PC-3 (cell line): ENCODE data around the gene FOS. TPM values are rescaled to one million over a fixed set of nuclear protein-coding genes. Genes with fewer than 3 reads are reported as not detected.

Source experiments
- ATAC-seq: fragments of 200-7000 bp; cut with Tn5 transposase; 2 replicates; pipeline ENCODE4 v1.9.1; 2020; ENCODE audit warnings: mild to moderate bottlenecking, moderate library complexity
- BruUV-seq: library from RNA; stranded (reverse); fragments of 400-500 nt; replicated peaks from 2 replicates; lab custom pipeline; 2021; lab: Mats Ljungman, UMichigan
- CTCF ChIA-PET: fragments of 300-600 bp; sonication (Branson Sonifier 250); formaldehyde crosslinking; loops from one replicate; lab custom pipeline; 2022; ENCODE audit warnings: antibody characterized with exemption; lab: Charles Lee
- POLR2A ChIA-PET: fragments of 300-600 bp; sonication (Branson Sonifier 250); formaldehyde crosslinking; loops from one replicate; lab custom pipeline; 2022; ENCODE audit warnings: antibody characterized with exemption; ENCODE audit not compliant: unreplicated experiment; lab: Charles Lee
- DNase-seq: peaks from one replicate; pipeline ENCODE4 v3.0.0-alpha.2; 2015
- H2AFZ ChIP-seq: fragments of 300-600 bp; sonication (generic); 2 replicates; pipeline ENCODE4 v1.6.0; 2016; ENCODE audit warnings: antibody characterized with exemption, low read length
- H3F3A ChIP-seq: fragments of 300-600 bp; sonication (generic); one replicate; pipeline ENCODE4 v1.6.0; 2017; ENCODE audit warnings: antibody characterized with exemption, low read length, control low read depth, mild to moderate bottlenecking; ENCODE audit not compliant: unreplicated experiment
- H3K27ac ChIP-seq: fragments of 300-600 bp; sonication (generic); 2 replicates; pipeline ENCODE4 v1.5.1; 2016; ENCODE audit warnings: mild to moderate bottlenecking, low read length
- H3K27me3 ChIP-seq: fragments of 300-600 bp; sonication (generic); 2 replicates; pipeline ENCODE4 v1.6.1; 2016; ENCODE audit warnings: low read length, mixed read lengths
- H3K36me3 ChIP-seq: fragments of 300-600 bp; sonication (generic); 2 replicates; pipeline ENCODE4 v1.6.1; 2016; ENCODE audit warnings: low read depth, mixed run types, low read length, mixed read lengths
- H3K4me1 ChIP-seq: fragments of 300-600 bp; sonication (generic); 2 replicates; pipeline ENCODE4 v1.5.1; 2016; ENCODE audit warnings: low read length; ENCODE audit not compliant: insufficient read depth
- H3K4me2 ChIP-seq: fragments of 300-600 bp; sonication (generic); 2 replicates; pipeline ENCODE4 v1.6.0; 2016; ENCODE audit warnings: low read length
- H3K4me3 ChIP-seq: fragments of 300-600 bp; sonication (generic); 2 replicates; pipeline ENCODE4 v1.5.1; 2016; ENCODE audit warnings: mild to moderate bottlenecking, low read length, mixed read lengths
- H3K79me2 ChIP-seq: fragments of 300-600 bp; sonication (generic); 2 replicates; pipeline ENCODE4 v1.6.1; 2017; ENCODE audit warnings: low read length, mixed read lengths
- H3K9ac ChIP-seq: fragments of 300-600 bp; sonication (generic); 2 replicates; pipeline ENCODE4 v1.6.0; 2016; ENCODE audit warnings: mild to moderate bottlenecking, low read length
- H3K9me2 ChIP-seq: fragments of 300-600 bp; sonication (generic); replicated peaks from 2 replicates; pipeline ENCODE4 v1.6.1; 2016; ENCODE audit warnings: mixed run types, low read length, mixed read lengths
- H3K9me3 ChIP-seq: fragments of 300-600 bp; sonication (generic); 2 replicates; pipeline ENCODE4 v1.6.1; 2016; ENCODE audit warnings: low read length, mixed read lengths
- H4K20me1 ChIP-seq: fragments of 300-600 bp; sonication (generic); 2 replicates; pipeline ENCODE4 v1.6.1; 2016; ENCODE audit warnings: low read length, mixed read lengths
- EZH2 ChIP-seq: fragments of 300-600 bp; sonication (generic); IDR thresholded peaks from one replicate; pipeline ENCODE4 v1.6.1; 2017; ENCODE audit warnings: antibody characterized with exemption, mild to moderate bottlenecking, low read length; ENCODE audit not compliant: unreplicated experiment
- EZH2phosphoT487 ChIP-seq: fragments of 300-600 bp; sonication (generic); IDR thresholded peaks from 2 replicates; pipeline ENCODE4 v1.6.1; 2018; ENCODE audit warnings: mild to moderate bottlenecking, antibody characterized with exemption, low read length, borderline replicate concordance
- intact Hi-C: fragments of 100-400 bp; cut with micrococcal nuclease; formaldehyde crosslinking; loops from 2 replicates; pipeline ENCODE4 v1.9.0; 2023
- total RNA-seq: library from RNA; depleted of rRNA; stranded (reverse); fragments of >200 nt; gene quantifications from 2 replicates; pipeline ENCODE4 v1.2.3, GENCODE V29; 2014
- TF ChIP-seq, protein P1 (sequence below): fragments of 300-600 bp; sonication (generic); conservative IDR thresholded peaks from 2 replicates; pipeline ENCODE4 v1.5.1; 2017; ENCODE audit warnings: antibody characterized with exemption, low read depth, mild to moderate bottlenecking, low read length

The FOS gene
- total RNA-seq, 1 experiment from 2014 or later, result 99.2 TPM

DNA sequence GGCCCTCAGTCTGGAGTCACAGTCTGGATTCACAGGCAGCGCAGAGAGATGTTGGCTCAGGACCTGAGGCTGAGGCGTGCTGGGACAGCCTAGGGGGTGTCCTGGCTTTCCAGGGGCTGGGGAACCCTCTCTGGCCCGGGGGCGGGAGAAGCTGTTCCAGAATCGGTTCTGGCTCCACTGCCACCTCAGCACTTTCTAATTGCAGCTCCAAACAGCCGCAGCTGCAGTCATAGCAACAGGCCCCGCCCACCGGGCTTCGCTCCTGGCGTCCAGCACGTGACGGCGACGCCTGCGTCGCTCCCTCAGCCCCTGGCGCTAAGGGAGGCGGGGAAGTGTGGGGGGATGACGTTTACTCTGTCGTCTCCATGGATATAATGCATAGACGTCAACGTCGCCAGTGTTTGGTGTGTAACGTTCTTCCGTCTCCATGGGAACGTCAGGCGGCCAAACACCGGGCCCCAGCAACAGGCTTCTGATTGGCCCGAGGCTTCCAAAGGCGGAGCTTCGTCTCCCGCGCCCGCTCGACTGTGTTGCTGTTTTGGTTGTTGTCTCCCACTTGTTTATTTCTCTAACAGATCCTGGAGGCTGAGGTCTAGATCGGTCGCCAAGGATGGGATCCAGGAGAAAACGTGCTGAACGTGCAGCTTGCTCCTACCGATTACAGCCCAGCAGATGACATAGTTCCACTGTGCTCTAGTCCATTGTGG is 19.7 kb upstream of the FOS start:
- Histone ChIP-seq H3K36me3 (no peaks in the 10 kb centered on the region), H3K9me2 (no peaks in the 10 kb centered on the region), H3K27me3 (no peaks in the 10 kb centered on the region), H3K79me2 (no peaks in the 10 kb centered on the region), H3F3A (no peaks in the 10 kb centered on the region), H3K4me1 (peaks cover 39% of the 10 kb centered on the region), H4K20me1 (no peaks in the 10 kb centered on the region), H3K9ac (peak overlapping the region; percentile 74), H3K4me3 (peak overlapping the region; percentile 65), H2AFZ (peak overlapping the region; percentile 90), H3K4me2 (peak overlapping the region; percentile 90), H3K9me3 (no peaks in the 10 kb centered on the region), H3K27ac (peak overlapping the region; percentile 73)
- CTCF ChIA-PET, result no interaction called here
- TF ChIP-seq, protein P1, sequence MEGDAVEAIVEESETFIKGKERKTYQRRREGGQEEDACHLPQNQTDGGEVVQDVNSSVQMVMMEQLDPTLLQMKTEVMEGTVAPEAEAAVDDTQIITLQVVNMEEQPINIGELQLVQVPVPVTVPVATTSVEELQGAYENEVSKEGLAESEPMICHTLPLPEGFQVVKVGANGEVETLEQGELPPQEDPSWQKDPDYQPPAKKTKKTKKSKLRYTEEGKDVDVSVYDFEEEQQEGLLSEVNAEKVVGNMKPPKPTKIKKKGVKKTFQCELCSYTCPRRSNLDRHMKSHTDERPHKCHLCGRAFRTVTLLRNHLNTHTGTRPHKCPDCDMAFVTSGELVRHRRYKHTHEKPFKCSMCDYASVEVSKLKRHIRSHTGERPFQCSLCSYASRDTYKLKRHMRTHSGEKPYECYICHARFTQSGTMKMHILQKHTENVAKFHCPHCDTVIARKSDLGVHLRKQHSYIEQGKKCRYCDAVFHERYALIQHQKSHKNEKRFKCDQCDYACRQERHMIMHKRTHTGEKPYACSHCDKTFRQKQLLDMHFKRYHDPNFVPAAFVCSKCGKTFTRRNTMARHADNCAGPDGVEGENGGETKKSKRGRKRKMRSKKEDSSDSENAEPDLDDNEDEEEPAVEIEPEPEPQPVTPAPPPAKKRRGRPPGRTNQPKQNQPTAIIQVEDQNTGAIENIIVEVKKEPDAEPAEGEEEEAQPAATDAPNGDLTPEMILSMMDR, result no peak
- no peak for TF ChIP-seq EZH2
- no peak for TF ChIP-seq EZH2phosphoT487
- ATAC-seq (peak; percentile 82), DNase-seq (peak; percentile 98)
- intact Hi-C loops, result loop anchor here (1.0 kb wide), 2 partner anchors 18 to 35 kb away; no protein-coding TSS in a partner anchor
- POLR2A ChIA-PET, result interaction anchor here (0.5 to 1.0 kb wide), 5 partner anchors 20 to 136 kb away, joined by 4 to 17 read pairs (median 5); partner anchors contain the start of gene FOS
- BruUV-seq, result no TSS peak

DNA sequence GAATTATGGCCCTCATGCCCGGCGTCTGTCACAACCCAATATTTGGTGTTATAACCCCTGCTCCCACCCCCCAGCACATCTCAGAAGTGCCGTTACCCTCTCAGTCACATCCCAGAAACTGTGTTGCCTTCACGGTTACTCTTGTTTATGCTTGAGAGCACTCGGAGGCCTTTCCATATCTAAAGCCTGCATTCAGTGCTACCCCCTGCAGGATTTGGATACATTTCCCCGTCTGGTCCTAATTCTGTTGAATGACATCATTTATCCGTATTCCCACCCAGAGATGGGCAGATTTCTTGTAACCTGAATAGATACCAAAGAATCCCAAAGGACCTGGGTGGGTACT is 19.1 kb upstream of the FOS start:
- peak overlapping the region; percentile 65 for H3K4me3 ChIP-seq
- BruUV-seq, result TSS peak; percentile 99
- no peaks in the 10 kb centered on the region for H3K79me2 ChIP-seq
- ATAC-seq, result peak; percentile 3
- H3K27me3 ChIP-seq, result no peaks in the 10 kb centered on the region
- TF ChIP-seq EZH2phosphoT487 (no peak), EZH2 (no peak)
- TF ChIP-seq, protein P1, result peak; percentile 38; the same call in 1 of the 2 replicates
- intact Hi-C loops, result loop anchor here (1.0 kb wide), 2 partner anchors 18 to 35 kb away; no protein-coding TSS in a partner anchor
- no peaks in the 10 kb centered on the region for H3K36me3 ChIP-seq
- peak; percentile 10 for DNase-seq
- peaks cover 34% of the 10 kb centered on the region for H3K4me1 ChIP-seq
- ChIA-PET POLR2A (interaction anchor here (0.5 to 1.0 kb wide), 2 partner anchors 19 to 137 kb away, joined by 6 to 17 read pairs; partner anchors contain the start of gene FOS), CTCF (no interaction called here)
- no peaks in the 10 kb centered on the region for H3K9me3 ChIP-seq
- H3F3A ChIP-seq, result no peaks in the 10 kb centered on the region
- H2AFZ ChIP-seq, result peak overlapping the region; percentile 90
- H3K9me2 ChIP-seq, result no peaks in the 10 kb centered on the region
- peak overlapping the region; percentile 90 for H3K4me2 ChIP-seq
- H4K20me1 ChIP-seq, result no peaks in the 10 kb centered on the region
- peak overlapping the region; percentile 74 for H3K9ac ChIP-seq
- H3K27ac ChIP-seq, result peak overlapping the region; percentile 58
